ENCODE results near the gene SBF2. TPM values are rescaled to one million over a fixed set of nuclear protein-coding genes. Genes with fewer than 3 reads are reported as not detected.

SBF2 gene
- total RNA-seq, 2 donors from 2014 or later, result 33.3 to 42.5 TPM

DNA sequence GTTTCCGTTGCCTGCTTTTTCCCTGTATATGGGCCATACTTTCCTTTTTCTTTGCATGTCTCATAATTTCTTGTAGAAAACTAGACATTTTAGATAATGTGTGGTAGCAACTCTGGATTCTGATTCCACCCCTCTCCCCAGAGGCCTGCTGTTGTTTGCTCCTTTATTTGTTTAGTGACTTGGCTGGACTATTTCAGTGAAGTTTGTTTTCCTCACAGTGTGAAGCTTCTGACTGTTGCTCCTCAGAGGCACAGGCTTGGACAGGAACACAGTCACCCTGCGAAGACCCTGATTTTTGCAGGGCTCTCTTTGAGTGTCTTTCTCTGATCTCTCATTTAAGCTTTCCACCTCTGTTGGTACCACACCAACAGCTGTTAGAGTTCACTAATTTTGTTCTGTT, 557.7 kb downstream of the SBF2 start:
- peaks cover 10% of the 10 kb centered on the region for H3K36me3 Mint-ChIP-seq (ENCODE audit: low read depth)
- no peaks in the 10 kb centered on the region for H3K27me3 Mint-ChIP-seq
- H3K4me1 Mint-ChIP-seq, result no peaks in the 10 kb centered on the region
- no peak overlapping the region for H3K4me3 Mint-ChIP-seq
- H3K27ac Mint-ChIP-seq, result no peak overlapping the region
- peaks cover 10% of the 10 kb centered on the region for H3K9me3 Mint-ChIP-seq
- ATAC-seq (replicated peaks), result no peak

DNA sequence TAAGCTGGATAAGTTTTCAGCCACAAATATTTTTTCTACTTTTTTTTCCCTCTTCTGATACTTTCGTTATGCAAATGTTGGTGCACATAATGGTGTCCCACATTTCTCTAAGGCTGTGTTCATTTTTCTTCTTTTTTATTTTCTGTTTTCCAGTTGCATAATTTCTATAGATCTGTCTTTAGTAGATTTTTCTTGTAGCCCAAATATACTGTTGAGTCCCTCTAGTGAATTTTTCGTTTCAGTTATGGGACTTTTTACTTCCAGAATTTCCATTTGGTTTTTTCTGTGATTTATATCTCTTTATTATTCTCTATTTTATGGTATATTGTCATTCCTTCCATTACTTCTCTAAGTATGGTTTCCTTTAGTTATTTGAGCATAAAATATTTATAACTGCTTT, 558.1 kb downstream of the SBF2 start:
- H3K27ac Mint-ChIP-seq, result no peak overlapping the region
- no peak overlapping the region for H3K4me3 Mint-ChIP-seq

DNA sequence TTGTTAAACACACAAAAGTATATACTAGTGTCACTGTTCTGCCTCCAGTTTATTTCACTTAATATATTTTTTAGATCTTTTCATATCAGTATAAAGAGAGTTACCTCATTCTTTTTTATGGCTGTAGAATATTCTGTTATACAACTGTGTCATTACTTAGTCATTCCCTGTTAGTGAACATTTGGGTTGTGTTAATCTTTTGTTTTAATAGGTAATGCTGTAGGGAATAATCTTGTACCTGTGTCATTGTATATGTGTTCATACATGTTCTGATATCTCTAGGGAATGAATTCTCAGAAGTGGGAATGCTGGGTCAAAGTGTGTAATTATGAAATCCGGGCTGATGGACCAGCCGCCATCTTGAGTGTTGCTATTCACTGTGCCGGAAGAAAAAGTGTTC, 558.8 kb downstream of the SBF2 start:
- H3K27me3 Mint-ChIP-seq, result no peaks in the 10 kb centered on the region
- no peak overlapping the region for H3K4me3 Mint-ChIP-seq
- no peaks in the 10 kb centered on the region for H3K4me1 Mint-ChIP-seq
- no peak overlapping the region for H3K27ac Mint-ChIP-seq
- ATAC-seq (replicated peaks), result no peak
- peaks cover 10% of the 10 kb centered on the region for H3K36me3 Mint-ChIP-seq (ENCODE audit: low read depth)
- H3K9me3 Mint-ChIP-seq, result peaks cover 10% of the 10 kb centered on the region

More for the DNA sequence above, 558.1 kb downstream of the SBF2 start:
- H3K9me3 Mint-ChIP-seq, result peaks cover 10% of the 10 kb centered on the region
- no peaks in the 10 kb centered on the region for H3K4me1 Mint-ChIP-seq
- H3K36me3 Mint-ChIP-seq (ENCODE audit: low read depth), result peaks cover 10% of the 10 kb centered on the region
- H3K27me3 Mint-ChIP-seq, result no peaks in the 10 kb centered on the region
- ATAC-seq (replicated peaks), result no peak

DNA sequence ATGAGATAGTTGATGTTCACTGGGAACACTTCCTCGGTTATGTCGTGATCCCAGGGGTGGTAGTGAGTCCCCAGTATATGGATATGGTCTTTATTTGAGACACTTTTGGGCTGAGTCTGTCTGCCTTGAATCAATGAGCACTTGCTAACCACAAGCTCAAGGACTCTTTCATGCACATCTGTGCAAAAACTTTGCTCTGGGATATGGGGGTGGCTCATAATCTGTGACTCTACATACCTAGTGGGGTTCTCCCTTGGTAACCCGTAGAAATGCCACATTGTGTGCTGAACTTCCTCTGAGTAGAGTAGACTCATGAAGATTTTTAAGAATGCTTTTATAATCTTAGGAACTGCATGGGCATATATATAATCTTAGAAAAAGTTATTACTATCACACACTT, 560.8 kb downstream of the SBF2 start:
- H3K4me1 Mint-ChIP-seq, result no peaks in the 10 kb centered on the region
- H3K4me3 Mint-ChIP-seq, result no peak overlapping the region
- peaks cover 10% of the 10 kb centered on the region for H3K9me3 Mint-ChIP-seq
- no peak overlapping the region for H3K27ac Mint-ChIP-seq
- no peaks in the 10 kb centered on the region for H3K27me3 Mint-ChIP-seq
- peaks cover 10% of the 10 kb centered on the region for H3K36me3 Mint-ChIP-seq (ENCODE audit: low read depth)
- no peak for ATAC-seq (replicated peaks)

DNA sequence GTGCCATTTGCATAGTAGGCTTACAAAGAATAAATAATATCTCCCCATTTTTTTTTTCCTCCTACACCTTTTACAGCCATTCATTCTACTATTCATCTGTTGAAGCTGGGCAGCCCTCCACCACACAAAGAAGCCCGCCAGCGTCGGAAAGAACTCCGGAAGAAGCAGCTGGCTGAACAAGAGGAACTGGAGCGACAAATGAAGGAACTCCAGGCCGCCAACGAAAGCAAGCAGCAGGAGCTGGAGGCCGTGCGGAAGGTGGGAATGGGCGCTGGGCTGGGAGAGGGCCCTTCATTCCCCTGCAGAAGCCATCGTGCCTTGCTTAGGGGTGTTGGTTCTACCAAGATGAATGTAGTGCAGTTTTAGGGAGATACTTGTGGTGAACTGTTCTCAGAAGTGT, 561.6 kb downstream of the SBF2 start:
- Mint-ChIP-seq H3K27ac (no peak overlapping the region), H3K27me3 (no peaks in the 10 kb centered on the region), H3K36me3 (ENCODE audit: low read depth) (peaks cover 10% of the 10 kb centered on the region), H3K4me3 (no peak overlapping the region), H3K9me3 (peaks cover 10% of the 10 kb centered on the region), H3K4me1 (no peaks in the 10 kb centered on the region)
- no peak for ATAC-seq (replicated peaks)

DNA sequence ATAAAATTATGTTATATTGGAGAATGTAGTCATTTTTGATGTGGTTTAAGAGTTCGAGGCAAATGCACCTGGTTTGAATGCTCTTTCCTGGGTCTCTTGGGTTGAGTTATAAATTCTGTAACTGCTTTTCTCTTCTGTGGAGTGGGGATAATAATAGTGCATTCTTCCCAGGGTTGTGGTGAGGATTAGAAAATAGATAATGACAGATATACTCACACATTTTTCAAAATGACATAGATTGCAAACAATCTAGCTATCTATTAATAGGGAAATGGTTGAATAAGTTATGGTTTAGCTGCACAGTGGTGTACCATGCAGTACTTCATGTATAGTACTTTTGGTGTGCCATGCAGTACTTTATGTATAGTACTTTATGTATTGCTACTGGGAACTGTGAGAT, 562.8 kb downstream of the SBF2 start:
- Mint-ChIP-seq H3K27ac (no peak overlapping the region), H3K36me3 (ENCODE audit: low read depth) (peaks cover 10% of the 10 kb centered on the region), H3K4me1 (no peaks in the 10 kb centered on the region), H3K9me3 (peaks cover 4% of the 10 kb centered on the region), H3K4me3 (no peak overlapping the region), H3K27me3 (no peaks in the 10 kb centered on the region)
- ATAC-seq (replicated peaks), result no peak

Other genes with a start within 250 kb of the SBF2 start
- 100 to 1,000 TPM in 1 of 2 donors, 10 to 100 TPM in 1; 11.7 to 100 TPM for gene ADM, start 10.9 kb upstream of the SBF2 start, total RNA-seq
- gene AMPD3, start 161.0 kb upstream of the SBF2 start, total RNA-seq, result 100 to 1,000 TPM in 1 of 2 donors, 10 to 100 TPM in 1; 30.6 to 179 TPM
- 1 to 10 TPM; 7.8 to 8.5 TPM for gene RNF141, start 247.0 kb upstream of the SBF2 start, total RNA-seq